Neural crest cell (in vitro differentiated cells): ENCODE data around the gene CELA2A. TPM values are rescaled to one million over a fixed set of nuclear protein-coding genes. Genes with fewer than 3 reads are reported as not detected.

Source experiments
- DNase-seq: peaks from one replicate; pipeline ENCODE4 v3.0.0; 2021; ENCODE audit warnings: low read depth, mixed read lengths, low spot score
- H3K27ac Mint-ChIP-seq: one replicate; pipeline ENCODE4 v1.8.0; 2021; ENCODE audit warnings: mild to moderate bottlenecking, mixed read lengths; ENCODE audit not compliant: unreplicated experiment
- H3K27me3 Mint-ChIP-seq: 2 replicates; pipeline ENCODE4 v1.8.0; 2021; ENCODE audit warnings: low read depth, mild to moderate bottlenecking, mixed read lengths
- H3K36me3 Mint-ChIP-seq: 2 replicates; pipeline ENCODE4 v1.8.0; 2021; ENCODE audit warnings: low read depth, mild to moderate bottlenecking, mixed read lengths
- H3K4me1 Mint-ChIP-seq: 2 replicates; pipeline ENCODE4 v1.8.0; 2021; ENCODE audit warnings: mixed read lengths
- H3K4me3 Mint-ChIP-seq: one replicate; pipeline ENCODE4 v1.8.0; 2021; ENCODE audit warnings: mild to moderate bottlenecking, mixed read lengths
- H3K9me3 Mint-ChIP-seq: 2 replicates; pipeline ENCODE4 v1.8.0; 2021; ENCODE audit warnings: mixed read lengths
- CTCF ChIP-seq: fragments of 200-600 bp; sonication (generic); conservative IDR thresholded peaks from 2 replicates; pipeline ENCODE4 v1.5.0; 2021; ENCODE audit warnings: antibody characterized with exemption, mild to moderate bottlenecking
- total RNA-seq: library from RNA; stranded (reverse); gene quantifications from 2 replicates; pipeline ENCODE4 v1.2.1, GENCODE V29; 2021

CELA2A gene
- total RNA-seq, 1 donor from 2014 or later, result not detected

GRCh38 chr1:15436881-15437442 lies 19.6 kb upstream of the CELA2A start:
- no peaks in the 10 kb centered on the region for H3K27me3 Mint-ChIP-seq
- no peak overlapping the region for H3K4me3 Mint-ChIP-seq
- no peaks in the 10 kb centered on the region for H3K36me3 Mint-ChIP-seq
- H3K4me1 Mint-ChIP-seq, result no peaks in the 10 kb centered on the region
- H3K9me3 Mint-ChIP-seq, result no peaks in the 10 kb centered on the region
- no peak for TF ChIP-seq CTCF
- no peak overlapping the region for H3K27ac Mint-ChIP-seq
- no peak for DNase-seq

- TF ChIP-seq CTCF, result no peak
- no peaks in the 10 kb centered on the region for H3K27me3 Mint-ChIP-seq
- H3K9me3 Mint-ChIP-seq, result no peaks in the 10 kb centered on the region
- no peaks in the 10 kb centered on the region for H3K4me1 Mint-ChIP-seq
- H3K36me3 Mint-ChIP-seq, result no peaks in the 10 kb centered on the region
- no peak for DNase-seq
- no peak overlapping the region for H3K4me3 Mint-ChIP-seq
- H3K27ac Mint-ChIP-seq, result no peak overlapping the region
Measured at GRCh38 chr1:15439325-15439724, 17.2 kb upstream of the CELA2A start.

- Mint-ChIP-seq H3K36me3 (no peaks in the 10 kb centered on the region), H3K9me3 (no peaks in the 10 kb centered on the region), H3K4me1 (no peaks in the 10 kb centered on the region), H3K4me3 (no peak overlapping the region), H3K27ac (no peak overlapping the region), H3K27me3 (no peaks in the 10 kb centered on the region)
- TF ChIP-seq CTCF, result no peak
- no peak for DNase-seq
Measured at GRCh38 chr1:15440357-15440756, 16.2 kb upstream of the CELA2A start.

- Mint-ChIP-seq H3K4me1 (no peaks in the 10 kb centered on the region), H3K9me3 (no peaks in the 10 kb centered on the region), H3K4me3 (no peak overlapping the region), H3K27ac (no peak overlapping the region), H3K27me3 (no peaks in the 10 kb centered on the region), H3K36me3 (no peaks in the 10 kb centered on the region)
- no peak for TF ChIP-seq CTCF
- DNase-seq, result no peak
Measured at GRCh38 chr1:15441247-15441646, 15.3 kb upstream of the CELA2A start.

- Mint-ChIP-seq H3K36me3 (no peaks in the 10 kb centered on the region), H3K27ac (no peak overlapping the region), H3K9me3 (no peaks in the 10 kb centered on the region), H3K4me3 (no peak overlapping the region), H3K27me3 (no peaks in the 10 kb centered on the region), H3K4me1 (no peaks in the 10 kb centered on the region)
- TF ChIP-seq CTCF, result no peak
- no peak for DNase-seq
Measured at GRCh38 chr1:15442119-15442518, 14.4 kb upstream of the CELA2A start.

- H3K27ac Mint-ChIP-seq, result no peak overlapping the region
- no peak for TF ChIP-seq CTCF
- DNase-seq, result no peak
- no peaks in the 10 kb centered on the region for H3K4me1 Mint-ChIP-seq
- H3K36me3 Mint-ChIP-seq, result no peaks in the 10 kb centered on the region
- no peaks in the 10 kb centered on the region for H3K27me3 Mint-ChIP-seq
- H3K4me3 Mint-ChIP-seq, result no peak overlapping the region
- no peaks in the 10 kb centered on the region for H3K9me3 Mint-ChIP-seq
Measured at GRCh38 chr1:15442759-15443158, 13.8 kb upstream of the CELA2A start.
